Measurements from ENCODE around the gene SRSF3.

Gene SRSF3

DNA sequence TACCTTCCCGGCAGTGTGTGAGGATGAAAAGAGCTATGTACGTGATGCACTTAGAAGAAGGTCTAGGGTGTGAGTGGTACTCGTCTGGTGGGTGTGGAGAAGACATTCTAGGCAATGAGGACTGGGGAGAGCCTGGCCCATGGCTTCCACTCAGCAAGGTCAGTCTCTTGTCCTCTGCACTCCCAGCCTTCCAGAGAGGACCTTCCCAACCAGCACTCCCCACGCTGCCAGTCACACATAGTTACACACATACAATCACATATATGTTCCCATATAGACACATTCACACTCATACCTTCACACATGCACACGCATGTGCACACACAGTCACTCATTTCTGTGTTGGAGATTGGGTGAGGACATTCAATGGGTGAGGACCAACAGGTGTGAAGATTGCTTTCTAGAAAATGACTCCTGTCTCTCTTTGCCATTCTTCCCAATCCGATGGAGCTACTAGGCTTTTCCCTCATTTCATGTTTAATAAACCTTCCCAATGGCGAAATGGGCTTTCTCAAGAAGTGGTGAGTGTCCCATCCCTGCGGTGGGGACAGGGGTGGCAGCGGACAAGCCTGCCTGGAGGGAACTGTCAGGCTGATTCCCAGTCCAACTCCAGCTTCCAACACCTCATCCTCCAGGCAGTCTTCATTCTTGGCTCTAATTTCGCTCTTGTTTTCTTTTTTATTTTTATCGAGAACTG, 30.4 kb downstream of the SRSF3 start:
- no peak for DNase-seq

GRCh38 chr6:36625158-36625919, 31.2 kb downstream of the SRSF3 start:
- no peak for DNase-seq

DNA sequence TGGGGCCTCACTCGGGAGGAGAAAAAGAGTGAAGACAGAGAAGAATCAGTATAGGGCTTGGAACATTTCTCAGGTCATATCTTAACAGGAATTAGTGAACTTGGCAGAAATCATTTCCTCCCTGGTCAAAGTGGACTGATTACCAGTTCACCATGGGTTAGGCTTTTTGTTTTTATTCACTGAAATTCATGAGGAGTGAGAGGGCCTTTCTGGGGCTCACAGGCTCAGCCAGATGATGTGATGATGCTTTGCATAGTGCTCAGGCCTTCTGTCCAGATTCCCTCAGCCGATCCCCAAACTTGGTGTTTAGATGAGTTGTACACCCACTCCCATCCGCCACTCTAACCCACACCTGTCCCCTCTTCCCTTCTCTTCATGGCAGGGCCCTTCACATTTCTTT, 32.5 kb downstream of the SRSF3 start:
- DNase-seq = no peak

DNA sequence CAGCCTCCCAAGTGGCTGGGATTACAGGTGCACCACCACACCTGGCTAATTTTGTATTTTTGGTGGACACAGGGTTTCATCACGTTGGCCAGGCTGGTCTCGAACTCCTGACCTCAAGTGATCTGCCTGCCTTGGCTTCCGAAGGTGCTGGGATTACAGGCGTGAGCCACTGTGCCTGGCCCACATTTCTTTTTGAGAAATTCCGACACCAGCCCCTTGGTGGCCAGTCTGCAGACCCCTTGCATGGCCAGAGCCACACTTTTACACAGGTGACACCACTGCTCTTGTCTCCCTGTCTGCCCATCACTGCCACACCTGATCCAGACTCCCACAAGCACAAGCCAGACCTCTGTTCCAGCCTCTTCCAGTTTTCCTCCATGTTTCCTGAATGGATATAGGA, 33.0 kb downstream of the SRSF3 start:
- DNase-seq = no peak

DNA sequence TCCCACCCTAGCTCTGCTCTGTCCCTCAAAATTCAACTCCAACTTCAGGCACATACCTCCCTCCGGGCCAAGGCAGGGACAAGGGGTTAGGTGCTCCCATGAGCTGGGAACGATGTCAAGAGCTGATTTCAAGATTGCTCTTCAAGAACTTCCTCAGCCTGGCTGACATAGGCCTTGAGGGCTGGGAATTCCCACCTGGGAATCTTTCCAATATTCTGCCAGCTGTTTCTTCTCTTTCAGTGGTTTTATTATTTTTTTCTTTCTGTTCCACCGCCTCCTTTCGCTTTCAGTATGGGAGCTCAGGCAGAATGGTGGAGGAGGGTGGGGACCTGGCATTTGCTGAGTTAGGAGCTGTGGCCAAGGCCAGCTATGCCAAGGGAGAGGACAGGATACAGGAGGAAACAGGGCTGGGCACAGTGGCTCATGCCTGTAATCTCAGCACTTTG, 33.7 kb downstream of the SRSF3 start:
- DNase-seq = no peak

- DNase-seq = no peak
Observed at GRCh38 chr6:36629784-36630183, 35.6 kb downstream of the SRSF3 start.

DNA sequence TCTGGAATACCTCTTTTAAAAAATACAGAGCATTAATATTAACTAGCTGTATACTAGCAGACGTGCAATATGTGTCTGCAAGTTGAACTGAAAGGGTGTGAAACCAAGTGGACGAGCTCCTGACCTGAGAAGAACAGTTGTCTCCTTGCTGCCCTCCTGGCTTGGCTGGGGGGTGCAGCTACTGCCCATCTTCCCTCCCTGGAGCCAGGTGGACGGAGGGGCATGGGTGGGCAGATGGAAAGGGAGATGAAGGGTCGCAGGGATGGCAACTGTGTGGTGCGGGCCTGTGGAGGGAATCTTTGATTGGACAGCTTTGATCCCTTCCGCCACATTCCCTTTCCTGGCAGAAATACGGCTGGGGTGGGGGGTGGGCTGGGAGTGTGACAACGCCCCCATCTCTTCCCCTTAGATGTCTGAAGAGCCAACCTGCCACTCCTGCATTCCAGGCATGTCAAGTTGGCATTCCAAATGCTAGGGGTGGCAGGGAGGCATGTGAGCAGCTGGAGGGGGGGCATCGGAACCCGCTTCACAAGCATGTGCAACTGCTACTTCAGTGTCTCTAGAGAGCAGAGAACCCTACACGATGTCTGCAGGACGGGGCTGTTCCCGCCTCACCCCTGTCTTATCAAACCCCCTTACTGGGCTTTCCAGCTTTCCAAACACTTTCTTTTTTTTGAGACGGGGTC, 37.3 kb downstream of the SRSF3 start:
- no peak for DNase-seq

GRCh38 chr6:36633370-36633769, 39.2 kb downstream of the SRSF3 start:
- no peak for DNase-seq

- peak; percentile 62 for DNase-seq
Observed at GRCh38 chr6:36633915-36634314, 39.8 kb downstream of the SRSF3 start.

DNA sequence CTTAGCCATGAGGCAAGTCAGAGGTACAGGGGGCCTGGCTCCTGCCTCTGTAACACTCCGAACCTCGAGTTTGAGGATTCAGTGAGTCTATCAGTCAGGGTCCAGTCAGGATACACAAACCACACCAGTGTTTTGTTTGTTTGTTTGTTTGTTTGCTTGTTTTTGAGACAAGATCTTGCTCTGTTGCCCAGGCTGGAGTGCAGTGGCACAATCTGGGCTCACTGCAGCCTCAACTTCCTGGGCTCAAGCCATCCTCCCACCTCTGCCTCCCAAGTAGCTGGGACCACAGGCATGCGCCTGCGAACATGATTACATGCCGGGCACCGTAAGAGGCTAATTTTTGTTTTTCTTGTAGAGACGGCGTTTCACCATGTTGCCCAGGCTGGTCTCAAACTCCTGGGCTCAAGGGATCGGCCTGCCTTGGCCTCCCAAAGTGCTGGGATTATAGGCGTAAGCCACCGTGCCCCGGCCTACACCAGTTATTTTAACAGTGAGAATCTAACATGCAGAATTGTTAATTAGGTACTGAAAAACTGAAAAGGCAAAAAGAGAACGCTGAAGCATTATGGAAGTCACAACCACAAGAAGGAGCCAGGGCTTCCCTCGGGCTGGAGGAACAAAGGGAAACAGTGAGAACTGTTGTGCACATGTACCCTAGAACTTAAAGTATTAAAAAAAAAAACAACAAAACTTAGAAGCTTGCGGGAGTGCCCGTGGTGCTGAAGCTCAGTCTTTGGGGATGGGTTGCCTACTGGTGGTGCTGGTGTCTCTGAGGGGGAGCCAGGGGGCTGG, 40.4 kb downstream of the SRSF3 start:
- DNase-seq = no peak

GRCh38 chr6:36636283-36636682, 42.1 kb downstream of the SRSF3 start:
- no peak for DNase-seq

GRCh38 chr6:36636687-36637418, 42.7 kb downstream of the SRSF3 start:
- no peak for DNase-seq

DNA sequence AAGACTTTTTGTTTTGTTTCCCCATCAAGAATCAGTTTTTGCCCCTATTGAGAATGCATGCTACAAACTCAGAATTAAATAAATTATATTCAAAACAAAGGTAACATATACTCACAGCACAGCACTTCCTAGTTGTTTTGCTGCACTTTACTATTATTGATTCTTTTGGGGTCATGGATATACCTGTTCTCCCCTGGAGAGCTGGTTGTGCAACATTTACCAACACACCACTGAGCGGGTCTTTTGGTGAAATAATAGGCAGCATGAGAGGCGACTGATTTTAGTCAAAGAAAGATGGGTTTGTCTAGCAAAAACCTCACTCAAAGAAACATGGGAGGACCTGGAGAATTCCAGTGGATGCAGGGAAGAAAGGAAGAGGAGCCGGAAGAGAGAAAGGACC, 44.4 kb downstream of the SRSF3 start:
- DNase-seq = no peak

DNA sequence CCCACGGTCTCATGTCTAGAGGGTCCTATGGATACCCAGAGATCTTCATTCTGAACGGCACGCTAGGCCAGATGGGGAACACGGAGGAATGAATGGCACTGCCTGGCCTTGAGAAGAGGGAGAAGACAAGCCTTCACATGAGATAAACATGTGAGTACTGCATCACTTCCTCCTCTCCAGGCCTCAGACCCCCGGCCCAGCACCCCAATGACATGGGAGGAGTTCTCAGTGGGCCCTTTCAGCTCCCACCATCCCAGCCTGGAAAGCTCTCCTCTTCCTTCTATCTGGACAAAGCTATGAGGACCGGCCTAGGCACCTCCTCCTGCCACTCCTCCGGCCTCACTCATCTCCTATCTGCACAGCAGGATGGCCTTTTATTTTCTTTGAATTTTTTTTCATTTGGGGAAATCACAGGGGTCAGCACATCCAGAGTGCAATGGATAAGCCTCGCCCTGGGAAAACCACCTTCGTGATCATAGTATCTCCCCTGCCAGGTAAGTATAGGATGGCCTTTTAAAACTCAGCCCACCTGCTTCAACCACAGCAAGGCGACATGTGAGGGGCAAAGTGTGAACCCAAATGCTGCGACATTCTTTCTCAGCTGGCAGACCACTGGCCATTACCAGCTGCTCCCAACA, 45.1 kb downstream of the SRSF3 start:
- no peak for DNase-seq

DNA sequence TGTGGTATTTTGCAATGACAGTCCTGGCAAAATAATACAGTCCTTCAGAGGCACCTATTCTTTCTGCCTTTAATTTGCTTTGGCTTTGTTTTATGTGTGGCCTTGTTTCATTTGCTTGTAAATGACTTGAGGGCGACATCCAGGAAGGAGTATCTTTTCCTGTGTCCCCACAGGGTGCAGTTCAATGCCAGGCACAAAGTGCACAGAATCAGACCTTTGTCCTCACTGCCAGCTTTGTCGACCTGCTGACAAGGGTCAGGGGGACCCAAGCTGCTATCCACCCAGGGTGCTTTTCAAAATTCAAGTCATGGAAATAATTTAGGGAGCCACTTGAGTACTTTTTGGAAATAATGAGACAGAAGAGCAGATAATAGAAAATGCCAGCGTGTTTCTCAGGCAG, 47.4 kb downstream of the SRSF3 start:
- no peak for DNase-seq

GRCh38 chr6:36642913-36643817, 49.0 kb downstream of the SRSF3 start:
- DNase-seq = no peak

- DNase-seq = no peak
Observed at GRCh38 chr6:36643977-36644376, 49.8 kb downstream of the SRSF3 start.

DNA sequence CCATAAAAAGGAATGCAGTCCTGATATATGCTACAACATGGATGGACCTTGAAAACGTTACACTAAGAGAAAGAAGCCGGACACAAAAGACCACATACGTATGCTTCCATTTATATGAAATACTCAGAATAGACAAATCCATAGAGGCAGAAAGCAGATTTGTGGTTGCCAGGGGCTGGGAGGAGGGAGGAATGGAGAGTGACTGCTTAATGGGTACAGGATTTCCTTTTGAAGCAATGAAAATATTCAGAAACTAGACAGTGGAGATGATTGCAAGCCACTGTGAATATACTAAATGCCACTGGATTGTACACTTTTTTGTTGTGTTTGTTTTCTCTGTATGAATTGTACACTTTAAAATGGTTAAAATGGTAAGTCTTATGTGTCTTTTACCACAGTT, 54.9 kb downstream of the SRSF3 start:
- no peak for DNase-seq

- peak; percentile 52 for DNase-seq
Observed at GRCh38 chr6:36649701-36650484, 55.7 kb downstream of the SRSF3 start.

Data from hematopoietic multipotent progenitor cell treated with erythropoietin and hydrocortisone succinate and interleukin-3 and kit ligand, for 4 days (in vitro differentiated cells).